Trophoblast cell (in vitro differentiated cells and primary cell): ENCODE measurements around the gene LCE6A.
A peak's percentile ranks its signal among the peaks of the same experiment; 100 is the strongest.

ENCODE experiments used
- DNase-seq, 2 donors: peaks; one replicate each; pipeline ENCODE4 v3.0.0-alpha.2; 2016
- H2AFZ ChIP-seq: 2 replicates; pipeline ENCODE4 v1.6.1; 2013; ENCODE audit warnings: low read length, moderate library complexity, mild to moderate bottlenecking; ENCODE audit not compliant: insufficient read depth, poor library complexity
- H2AK5ac ChIP-seq: 2 replicates; pipeline ENCODE4 v1.6.1; 2013; ENCODE audit warnings: mild to moderate bottlenecking, low read length
- H2BK120ac ChIP-seq: 2 replicates; pipeline ENCODE4 v1.6.1; 2013; ENCODE audit warnings: low read length, mild to moderate bottlenecking, moderate library complexity; ENCODE audit not compliant: insufficient read depth, poor library complexity
- H2BK12ac ChIP-seq: 2 replicates; pipeline ENCODE4 v1.6.1; 2013; ENCODE audit warnings: mild to moderate bottlenecking, low read length, moderate library complexity
- H2BK5ac ChIP-seq: 2 replicates; pipeline ENCODE4 v1.6.1; 2013; ENCODE audit warnings: low read length, low read depth, moderate library complexity, mild to moderate bottlenecking; ENCODE audit not compliant: poor library complexity
- H3K14ac ChIP-seq: 2 replicates; pipeline ENCODE4 v1.6.1; 2013; ENCODE audit warnings: mild to moderate bottlenecking, low read length
- H3K18ac ChIP-seq: 2 replicates; pipeline ENCODE4 v1.6.1; 2013; ENCODE audit warnings: mild to moderate bottlenecking, low read length
- H3K23ac ChIP-seq: 2 replicates; pipeline ENCODE4 v1.6.1; 2013; ENCODE audit warnings: low read length
- H3K27ac ChIP-seq: 2 replicates; pipeline ENCODE4 v1.5.1; 2013; ENCODE audit warnings: low read depth, mild to moderate bottlenecking, inconsistent platforms, low read length, moderate library complexity
- H3K27me3 ChIP-seq: 2 replicates; pipeline ENCODE4 v1.6.1; 2013; ENCODE audit warnings: inconsistent platforms, mild to moderate bottlenecking, low read length, moderate library complexity; ENCODE audit not compliant: insufficient read depth
- H3K36me3 ChIP-seq, 2 experiments: 1 replicate in 1 of 2; 2 replicates in 1 of 2; pipeline ENCODE4 v1.6.1; 2013; ENCODE audit warnings: low read length in 2 of 2, mild to moderate bottlenecking in 2 of 2, moderate library complexity in 1 of 2; ENCODE audit not compliant: insufficient read depth in 2 of 2, control insufficient read depth in 1 of 2
- H3K4ac ChIP-seq: 2 replicates; pipeline ENCODE4 v1.6.1; 2013; ENCODE audit warnings: low read depth, mild to moderate bottlenecking, low read length, moderate library complexity
- H3K4me1 ChIP-seq, 2 experiments: 1 replicate in 1 of 2; 2 replicates in 1 of 2; pipeline ENCODE4 v1.6.1; 2013; ENCODE audit warnings: low read length in 2 of 2, mild to moderate bottlenecking in 2 of 2, moderate library complexity in 1 of 2; ENCODE audit not compliant: insufficient read depth in 2 of 2, control insufficient read depth in 1 of 2
- H3K4me2 ChIP-seq: 2 replicates; pipeline ENCODE4 v1.6.1; 2013; ENCODE audit warnings: inconsistent platforms, mild to moderate bottlenecking, low read length, moderate library complexity
- H3K4me3 ChIP-seq: 2 replicates; pipeline ENCODE4 v1.5.1; 2013; ENCODE audit warnings: mild to moderate bottlenecking, low read depth, low read length, inconsistent platforms
- H3K79me1 ChIP-seq: one replicate; pipeline ENCODE4 v1.6.1; 2013; ENCODE audit warnings: low read length
- H3K79me2 ChIP-seq: 2 replicates; pipeline ENCODE4 v1.6.1; 2013; ENCODE audit warnings: low read length, mild to moderate bottlenecking; ENCODE audit not compliant: control insufficient read depth, insufficient read depth, poor library complexity
- H3K9ac ChIP-seq: 2 replicates; pipeline ENCODE4 v1.6.1; 2013; ENCODE audit warnings: mild to moderate bottlenecking, low read length
- H3K9me3 ChIP-seq: 2 replicates; pipeline ENCODE4 v1.6.1; 2013; ENCODE audit warnings: low read depth, mild to moderate bottlenecking, control low read depth, inconsistent platforms, low read length; ENCODE audit not compliant: insufficient read depth
- H4K12ac ChIP-seq: 2 replicates; pipeline ENCODE4 v1.6.1; 2013; ENCODE audit warnings: low read depth, mild to moderate bottlenecking, low read length, moderate library complexity
- H4K8ac ChIP-seq: 2 replicates; pipeline ENCODE4 v1.6.1; 2013; ENCODE audit warnings: low read depth, mild to moderate bottlenecking, low read length, moderate library complexity
- H4K91ac ChIP-seq: one replicate; pipeline ENCODE4 v1.6.1; 2013; ENCODE audit warnings: low read depth, mild to moderate bottlenecking, low read length, moderate library complexity
- WGBS: extraction: QIAGEN DNeasy Blood & Tissue Kit; methylation state at CpG from one replicate; pipeline ENCODE4 v1.1.7; 2013; ENCODE audit warnings: missing lambda C conversion rate; ENCODE audit not compliant: insufficient read length, insufficient coverage; ENCODE audit errors: extremely low coverage; 5-methylcytosine and 5-hydroxymethylcytosine counted together

Gene LCE6A

DNA sequence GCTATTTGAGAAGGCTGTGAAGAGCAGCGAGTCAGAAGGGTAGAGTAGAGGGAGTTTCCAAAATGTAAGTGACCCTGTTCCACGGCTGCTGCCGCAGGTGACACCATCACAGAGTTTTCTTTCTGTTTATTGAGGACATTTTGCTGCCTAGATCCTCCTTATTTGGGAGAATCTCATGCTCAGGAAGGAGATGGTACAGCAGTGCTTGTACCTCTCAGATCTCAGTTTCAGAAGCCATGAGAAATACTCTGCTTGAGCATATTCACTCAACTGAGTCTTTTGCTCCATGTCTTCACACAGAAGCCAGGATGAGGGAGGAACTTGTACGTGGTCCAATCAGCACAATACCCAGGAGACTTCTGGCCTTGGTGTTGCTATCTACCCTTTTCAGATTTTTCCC lies 18.7 kb downstream of the LCE6A start:
- H3K36me3 ChIP-seq: no peaks in the 10 kb centered on the region
- H3K27ac ChIP-seq: no peak overlapping the region
- H2AK5ac ChIP-seq: no peak overlapping the region
- H2BK120ac ChIP-seq: no peak overlapping the region
- peaks cover 12% of the 10 kb centered on the region for H3K9me3 ChIP-seq
- H3K79me2 ChIP-seq: no peaks in the 10 kb centered on the region
- no peak overlapping the region for H3K23ac ChIP-seq
- H3K18ac ChIP-seq: no peak overlapping the region
- no peak overlapping the region for H4K8ac ChIP-seq
- DNase-seq: no peak
- H3K4ac ChIP-seq: no peak overlapping the region
- no peak overlapping the region for H2AFZ ChIP-seq
- no CpG with 5 or more reads among the region's 4 CpGs for WGBS
- H3K9ac ChIP-seq: no peak overlapping the region
- H2BK12ac ChIP-seq: no peak overlapping the region
- no peak overlapping the region for H3K4me3 ChIP-seq
- H2BK5ac ChIP-seq: no peak overlapping the region
- no peak overlapping the region for H3K14ac ChIP-seq
- H3K4me2 ChIP-seq: no peak overlapping the region
- no peak overlapping the region for H4K12ac ChIP-seq
- H3K79me1 ChIP-seq: no peaks in the 10 kb centered on the region
- H3K27me3 ChIP-seq: no peaks in the 10 kb centered on the region
- H3K4me1 ChIP-seq: no peaks in the 10 kb centered on the region
- H4K91ac ChIP-seq: no peak overlapping the region

DNA sequence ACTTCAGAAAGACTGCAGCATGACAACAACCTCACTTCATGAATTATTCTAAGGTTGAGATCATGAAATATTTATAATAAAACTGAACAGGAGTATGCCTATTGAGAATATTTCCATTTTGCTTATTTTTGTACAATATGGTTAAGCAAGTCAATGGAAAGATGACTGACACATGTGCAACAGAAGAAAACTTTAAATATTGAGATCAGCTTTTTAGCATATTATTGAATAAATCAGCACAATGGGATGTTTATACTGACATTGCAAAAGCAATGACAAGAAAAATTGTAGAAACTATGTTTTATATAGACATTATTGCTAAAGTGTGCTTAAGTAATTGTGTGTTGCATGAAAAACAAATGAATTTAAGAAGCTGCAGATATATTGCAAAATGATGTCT lies 21.8 kb downstream of the LCE6A start:
- H3K9ac ChIP-seq: no peak overlapping the region
- no peak overlapping the region for H4K91ac ChIP-seq
- no peak overlapping the region for H3K23ac ChIP-seq
- no peak overlapping the region for H2AFZ ChIP-seq
- H3K79me2 ChIP-seq: no peaks in the 10 kb centered on the region
- no peaks in the 10 kb centered on the region for H3K36me3 ChIP-seq
- no peak overlapping the region for H3K18ac ChIP-seq
- no peak overlapping the region for H2BK12ac ChIP-seq
- no peak overlapping the region for H3K27ac ChIP-seq
- H2AK5ac ChIP-seq: no peak overlapping the region
- no peak overlapping the region for H2BK5ac ChIP-seq
- no peak overlapping the region for H3K14ac ChIP-seq
- no peak overlapping the region for H3K4me3 ChIP-seq
- DNase-seq: no peak
- H3K4me2 ChIP-seq: no peak overlapping the region
- no peaks in the 10 kb centered on the region for H3K27me3 ChIP-seq
- no peak overlapping the region for H3K4ac ChIP-seq
- peaks cover 12% of the 10 kb centered on the region for H3K9me3 ChIP-seq
- no peaks in the 10 kb centered on the region for H3K79me1 ChIP-seq
- H4K12ac ChIP-seq: no peak overlapping the region
- H2BK120ac ChIP-seq: no peak overlapping the region
- no peak overlapping the region for H4K8ac ChIP-seq
- H3K4me1 ChIP-seq: no peaks in the 10 kb centered on the region

DNA sequence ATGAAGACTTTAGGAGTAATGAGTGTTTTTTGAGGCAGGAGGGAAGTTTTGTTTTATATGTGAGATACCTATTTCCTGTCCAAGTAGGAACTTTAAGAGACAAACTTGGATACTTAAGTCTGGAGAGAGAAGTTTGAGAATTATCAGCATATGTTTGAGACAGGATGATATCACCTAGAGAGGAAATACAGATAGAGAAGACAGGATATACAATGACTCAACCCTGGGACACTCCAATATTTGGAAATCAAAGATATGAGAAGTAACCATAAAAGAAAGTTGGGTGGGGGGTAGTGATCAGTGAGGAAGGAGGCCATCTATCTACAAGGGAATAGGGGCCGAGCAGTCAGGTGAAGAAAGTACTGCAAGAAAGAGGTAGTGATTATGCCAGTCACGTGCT lies 23.7 kb downstream of the LCE6A start:
- no peak overlapping the region for H3K9ac ChIP-seq
- no peak overlapping the region for H3K18ac ChIP-seq
- no peak overlapping the region for H3K4ac ChIP-seq
- H2BK5ac ChIP-seq: no peak overlapping the region
- H3K27ac ChIP-seq: no peak overlapping the region
- no peak overlapping the region for H2BK12ac ChIP-seq
- no peak overlapping the region for H3K4me3 ChIP-seq
- H3K79me1 ChIP-seq: no peaks in the 10 kb centered on the region
- no peak overlapping the region for H4K12ac ChIP-seq
- H2AK5ac ChIP-seq: no peak overlapping the region
- no peaks in the 10 kb centered on the region for H3K4me1 ChIP-seq
- no peaks in the 10 kb centered on the region for H3K36me3 ChIP-seq
- H2AFZ ChIP-seq: no peak overlapping the region
- H3K27me3 ChIP-seq: no peaks in the 10 kb centered on the region
- H4K91ac ChIP-seq: no peak overlapping the region
- no peaks in the 10 kb centered on the region for H3K79me2 ChIP-seq
- H2BK120ac ChIP-seq: no peak overlapping the region
- H3K4me2 ChIP-seq: no peak overlapping the region
- no CpG with 5 or more reads among the region's 2 CpGs for WGBS
- H4K8ac ChIP-seq: no peak overlapping the region
- H3K14ac ChIP-seq: no peak overlapping the region
- H3K9me3 ChIP-seq: peaks cover 6% of the 10 kb centered on the region
- no peak overlapping the region for H3K23ac ChIP-seq
- no peak for DNase-seq

DNA sequence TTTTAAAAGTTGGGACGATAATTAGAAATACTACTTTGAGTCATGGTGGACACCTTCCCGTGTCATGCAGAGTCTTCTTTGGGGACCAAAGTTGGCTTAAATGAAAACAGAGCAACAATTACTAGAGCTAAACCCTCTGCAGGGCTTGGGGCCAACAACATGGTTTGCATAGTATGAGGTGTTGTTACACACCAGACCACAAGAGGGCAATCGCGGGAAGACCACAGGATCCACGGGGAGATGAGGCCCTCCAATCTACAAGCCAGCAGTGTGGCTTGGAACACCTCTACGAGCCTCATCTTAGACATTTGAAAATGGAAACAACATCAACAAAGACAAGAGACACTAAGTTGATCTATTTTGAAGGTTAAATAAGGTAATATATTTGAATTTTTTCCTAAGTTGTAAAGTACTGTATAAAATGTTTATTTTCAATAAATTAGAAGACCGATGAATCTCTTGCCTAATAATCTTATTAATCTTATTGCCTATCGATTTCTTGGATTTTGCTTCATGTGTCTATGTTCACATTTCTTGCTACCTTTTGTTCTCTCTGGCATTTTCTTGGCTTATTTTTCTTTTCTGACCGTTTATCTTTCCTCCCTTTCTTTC lies 27.3 kb downstream of the LCE6A start:
- no peaks in the 10 kb centered on the region for H3K36me3 ChIP-seq
- H3K18ac ChIP-seq: no peak overlapping the region
- DNase-seq: peak; percentile 56 to 69
- no peak overlapping the region for H3K4ac ChIP-seq
- H2AK5ac ChIP-seq: no peak overlapping the region
- no CpG with 5 or more reads among the region's 9 CpGs for WGBS
- no peak overlapping the region for H3K4me2 ChIP-seq
- H3K23ac ChIP-seq: no peak overlapping the region
- no peaks in the 10 kb centered on the region for H3K4me1 ChIP-seq
- no peak overlapping the region for H3K4me3 ChIP-seq
- H3K79me2 ChIP-seq: no peaks in the 10 kb centered on the region
- no peak overlapping the region for H4K91ac ChIP-seq
- H2AFZ ChIP-seq: no peak overlapping the region
- no peaks in the 10 kb centered on the region for H3K79me1 ChIP-seq
- no peak overlapping the region for H2BK120ac ChIP-seq
- no peak overlapping the region for H2BK12ac ChIP-seq
- no peaks in the 10 kb centered on the region for H3K27me3 ChIP-seq
- H3K9ac ChIP-seq: no peak overlapping the region
- H3K27ac ChIP-seq: no peak overlapping the region
- no peak overlapping the region for H4K8ac ChIP-seq
- peaks cover 2% of the 10 kb centered on the region for H3K9me3 ChIP-seq
- no peak overlapping the region for H4K12ac ChIP-seq
- H3K14ac ChIP-seq: no peak overlapping the region
- H2BK5ac ChIP-seq: no peak overlapping the region
